GM18873 (cell line): ENCODE results near the gene SELENOP.

Experiments used
- ATAC-seq: cut with Tn5 transposase; IDR thresholded peaks from one replicate; pipeline ENCODE4 v1.9.1; 2021; ENCODE audit warnings: mild to moderate bottlenecking, moderate library complexity, moderate number of reproducible peaks; ENCODE audit not compliant: unreplicated experiment, low FRiP score

The SELENOP gene

DNA sequence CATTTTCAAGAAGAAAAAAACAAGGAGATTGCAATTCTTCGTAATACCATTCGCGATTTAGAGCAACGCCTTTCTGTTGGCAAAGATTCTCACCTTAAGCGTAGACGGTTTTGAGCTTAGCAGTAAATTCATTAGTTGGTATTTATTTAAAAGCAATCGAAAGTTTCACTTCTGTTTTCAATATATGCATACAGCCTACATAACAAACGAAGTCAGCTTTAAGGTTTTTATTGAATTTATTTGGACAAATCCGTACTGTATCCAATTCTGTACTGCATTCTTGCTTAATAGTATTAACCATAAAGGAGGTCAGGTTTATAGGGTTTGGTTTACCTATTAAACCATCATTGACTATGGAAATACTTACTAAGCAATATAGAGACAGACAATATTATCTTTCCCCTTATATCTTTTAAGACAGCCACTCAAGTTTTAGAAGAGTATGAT, 12.0 kb downstream of the SELENOP start:
- ATAC-seq: no peak

DNA sequence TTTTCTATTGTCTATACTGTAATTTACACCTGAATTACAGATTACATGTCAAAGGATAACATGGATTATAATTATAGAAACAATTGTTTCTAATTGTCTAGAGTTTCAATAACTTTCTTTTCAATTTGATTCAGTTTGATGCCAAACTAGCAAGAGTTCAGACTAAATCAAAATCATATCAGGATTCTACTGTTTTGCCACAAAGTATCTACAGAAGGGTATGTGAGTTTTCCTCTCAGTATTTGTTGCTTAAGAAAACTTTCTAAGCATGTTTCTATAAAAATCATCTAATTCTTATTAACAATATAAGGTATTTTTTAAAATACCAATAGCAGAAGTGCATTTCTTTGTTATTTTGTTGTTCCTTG, 12.5 kb downstream of the SELENOP start:
- no peak for ATAC-seq

DNA sequence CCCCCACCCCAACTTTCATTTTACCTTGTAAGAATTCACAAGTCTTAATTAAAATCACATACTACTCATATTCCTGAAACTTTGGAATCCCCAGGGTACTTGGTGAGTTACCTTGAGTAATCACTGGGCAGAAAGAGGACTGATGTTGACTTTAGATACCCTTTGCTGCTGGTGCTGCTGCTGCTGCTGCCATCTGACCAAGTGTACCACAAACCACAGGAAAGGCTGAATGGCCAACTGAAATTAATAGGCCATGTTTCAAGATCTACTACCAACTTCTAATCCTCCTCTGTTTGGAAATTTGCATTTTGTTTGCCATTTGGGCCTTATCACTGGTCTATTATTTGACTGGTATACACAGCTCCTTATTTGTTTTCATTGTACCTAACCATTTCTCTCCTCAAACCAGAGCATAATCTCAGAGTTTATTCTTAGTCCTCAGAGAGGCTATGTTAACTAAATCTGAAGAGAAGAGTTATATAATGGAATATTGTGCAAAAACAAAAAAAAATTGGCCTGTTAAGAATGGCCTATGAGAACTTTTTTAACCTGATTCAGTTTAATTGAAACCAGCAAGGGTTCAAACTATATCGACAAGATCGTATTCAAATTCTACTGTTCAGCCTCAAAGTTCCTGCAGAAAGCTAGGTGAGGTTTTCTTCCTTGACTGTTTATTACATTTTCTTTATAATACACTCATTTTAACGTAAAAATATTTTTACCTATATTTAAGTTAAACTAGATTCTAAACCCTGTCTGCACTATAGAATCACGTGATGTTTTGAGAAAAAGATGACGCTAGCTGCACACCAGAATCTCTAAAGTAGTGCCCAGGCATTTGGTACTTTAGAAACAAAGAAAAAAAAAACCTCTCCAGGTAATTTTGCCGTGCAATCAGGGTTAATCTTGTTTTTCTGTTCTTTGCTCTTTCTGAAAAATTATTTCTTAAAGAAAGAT, 13.1 kb downstream of the SELENOP start:
- no peak for ATAC-seq

DNA sequence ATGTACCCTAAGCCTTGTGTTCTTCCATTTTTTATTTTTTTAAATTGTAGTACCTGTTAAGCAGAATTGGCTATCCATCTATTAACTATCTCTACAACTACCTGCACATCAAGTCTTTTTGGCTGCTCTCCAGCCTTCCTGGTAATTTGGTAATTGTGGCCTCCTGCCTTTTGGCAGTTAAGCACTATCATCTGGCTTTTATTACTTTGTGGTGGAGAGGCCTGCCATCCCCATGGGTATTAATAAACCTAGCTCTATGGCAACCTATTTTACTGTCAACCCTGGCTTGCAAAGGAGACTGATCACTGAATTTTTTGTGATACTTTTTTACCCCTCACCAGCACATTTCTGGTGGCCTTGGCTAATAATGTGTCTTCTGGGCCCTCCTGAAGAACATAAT, 20.5 kb downstream of the SELENOP start:
- ATAC-seq: no peak

DNA sequence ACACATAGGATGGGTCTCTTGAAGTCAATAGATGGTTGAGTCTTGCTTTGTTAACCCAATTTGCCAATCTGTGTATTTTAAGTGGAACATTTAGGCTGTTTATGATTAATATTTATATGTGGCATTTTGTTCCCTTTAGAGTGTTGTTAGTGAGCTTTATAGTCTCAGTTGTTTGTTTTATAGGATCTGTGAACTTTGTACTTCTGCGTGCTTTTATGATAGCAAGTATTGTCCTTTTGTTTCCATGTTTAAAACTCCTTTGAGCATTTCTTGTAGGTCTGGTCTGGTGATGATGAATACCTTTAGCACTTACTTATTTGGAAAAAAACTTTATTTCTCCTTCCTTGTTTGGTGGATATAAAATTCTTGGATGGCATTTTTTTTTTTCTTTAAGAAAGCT, 23.8 kb downstream of the SELENOP start:
- no peak for ATAC-seq

DNA sequence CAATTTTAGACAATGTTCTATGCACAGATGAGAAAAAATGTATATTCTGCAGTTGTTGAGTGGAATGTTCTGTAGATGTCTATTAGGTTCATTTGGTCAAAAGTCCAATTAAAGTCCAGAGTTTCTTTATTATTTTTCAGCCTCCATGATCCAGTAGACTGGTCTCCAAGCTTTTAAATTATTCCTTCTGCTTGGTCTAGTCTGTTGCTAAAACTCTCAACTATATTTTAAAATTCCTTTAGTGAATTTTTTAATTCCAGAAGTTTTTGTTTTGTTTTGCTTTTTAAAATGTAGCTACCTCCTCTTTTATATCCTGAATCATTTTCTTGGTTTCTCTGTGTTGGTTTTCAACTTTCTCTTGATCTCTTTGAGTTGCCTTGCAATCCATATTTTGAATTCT, 24.6 kb downstream of the SELENOP start:
- no peak for ATAC-seq

DNA sequence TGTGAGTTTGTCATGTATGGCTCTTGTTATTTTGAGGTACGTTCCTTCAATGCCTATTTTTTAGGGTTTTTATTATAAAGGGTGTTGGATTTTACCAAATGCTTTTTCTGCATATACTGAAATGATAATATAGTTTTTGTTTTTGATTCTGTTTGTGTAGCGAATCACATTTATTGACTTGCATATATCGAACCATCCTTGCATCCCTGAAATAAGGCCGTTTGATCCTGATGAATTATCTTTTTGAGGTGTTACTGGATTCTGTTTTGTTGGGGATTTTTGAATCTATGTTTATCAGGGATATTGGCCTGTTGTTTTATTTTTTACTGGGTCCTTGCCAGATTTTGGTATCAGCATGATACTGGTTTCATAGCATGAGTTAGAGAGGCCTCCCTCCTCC, 25.9 kb downstream of the SELENOP start:
- ATAC-seq: no peak

DNA sequence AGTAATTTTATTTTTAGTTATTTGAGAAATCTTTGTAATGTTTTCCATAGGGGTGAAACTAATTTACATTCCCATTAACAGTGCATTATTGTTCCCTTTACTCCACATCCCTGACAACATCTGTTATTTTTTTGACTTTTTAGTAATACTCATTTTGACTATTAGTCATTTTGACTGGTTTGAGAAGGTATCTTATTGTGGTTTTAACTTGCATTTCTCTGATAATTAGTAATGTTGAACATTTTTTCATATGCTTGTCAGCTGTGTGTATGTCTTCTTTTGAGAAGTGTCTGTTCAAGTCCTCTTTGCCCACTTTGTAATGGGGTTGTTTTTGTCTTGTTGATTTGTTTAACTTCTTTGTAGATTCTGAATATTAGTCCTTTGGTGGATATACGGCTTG, 27.6 kb downstream of the SELENOP start:
- ATAC-seq: no peak

DNA sequence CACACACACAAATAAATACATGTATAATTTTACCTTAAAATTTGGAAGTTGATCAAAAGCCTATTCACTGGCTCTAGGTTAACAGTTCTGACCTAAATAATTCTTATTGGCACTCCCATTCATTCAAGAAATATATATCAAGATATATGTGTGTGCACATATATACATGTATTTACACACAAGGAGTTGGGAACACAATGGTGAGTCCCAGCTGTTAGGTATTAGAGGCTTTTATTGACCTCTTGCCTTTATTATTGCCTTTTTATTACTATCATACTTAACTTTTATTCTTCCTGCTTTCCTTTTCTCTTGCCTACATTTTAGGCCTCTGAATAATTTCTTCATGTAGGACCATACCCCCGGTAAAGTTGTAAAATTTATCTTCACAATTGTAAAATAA, 30.1 kb downstream of the SELENOP start:
- ATAC-seq: no peak

DNA sequence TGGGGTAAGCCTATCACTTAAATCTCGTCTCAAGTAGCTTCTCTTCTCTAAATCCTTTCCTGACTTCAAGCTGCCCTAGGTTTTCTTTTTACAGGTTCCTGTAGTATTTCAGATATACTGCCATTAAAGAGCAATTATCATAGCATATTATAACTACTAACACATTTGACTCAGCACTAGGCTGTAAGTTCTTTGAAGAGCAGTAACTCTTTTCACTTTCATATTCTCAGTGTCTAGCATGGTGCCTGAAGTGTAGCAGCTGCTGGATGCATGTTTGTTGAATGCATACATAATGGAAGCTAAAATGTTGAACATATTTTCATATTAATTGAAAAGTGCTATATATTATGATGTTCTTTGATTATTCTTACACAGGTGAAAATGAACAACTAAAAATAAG, 32.6 kb downstream of the SELENOP start:
- ATAC-seq: no peak

DNA sequence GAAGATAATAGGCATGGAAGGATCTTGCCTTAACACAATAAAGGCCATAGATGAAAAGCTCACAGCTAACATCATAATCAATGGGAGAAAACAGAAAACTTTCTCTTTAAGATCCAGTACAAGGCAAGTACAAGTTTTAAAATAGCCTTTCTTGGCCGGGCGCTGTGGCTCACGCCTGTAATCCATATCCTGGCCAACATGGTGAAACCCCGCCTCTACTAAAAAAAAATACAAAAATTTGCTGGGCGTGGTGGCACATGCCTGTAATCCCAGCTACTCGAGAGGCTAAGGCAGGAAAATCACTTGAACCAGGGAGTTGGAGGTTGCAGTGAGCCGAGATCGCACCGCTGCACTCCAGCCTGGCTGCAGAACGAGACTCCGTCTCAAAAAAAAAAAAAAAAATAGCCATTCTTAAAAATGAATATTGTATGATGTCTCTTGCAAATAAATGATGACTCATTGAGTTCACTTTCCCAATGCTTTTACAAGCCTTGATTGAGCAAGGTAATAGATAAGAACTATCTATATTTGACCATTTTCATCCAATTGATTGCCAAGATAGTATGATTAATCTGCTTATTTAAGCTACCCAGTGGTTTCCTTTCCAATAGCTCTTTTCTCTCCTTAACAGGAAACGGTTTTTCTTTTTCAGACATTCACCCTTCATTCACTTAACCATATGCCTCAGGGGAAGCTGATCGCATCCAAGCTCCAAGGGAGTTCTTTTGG, 39.3 kb downstream of the SELENOP start:
- ATAC-seq: no peak

DNA sequence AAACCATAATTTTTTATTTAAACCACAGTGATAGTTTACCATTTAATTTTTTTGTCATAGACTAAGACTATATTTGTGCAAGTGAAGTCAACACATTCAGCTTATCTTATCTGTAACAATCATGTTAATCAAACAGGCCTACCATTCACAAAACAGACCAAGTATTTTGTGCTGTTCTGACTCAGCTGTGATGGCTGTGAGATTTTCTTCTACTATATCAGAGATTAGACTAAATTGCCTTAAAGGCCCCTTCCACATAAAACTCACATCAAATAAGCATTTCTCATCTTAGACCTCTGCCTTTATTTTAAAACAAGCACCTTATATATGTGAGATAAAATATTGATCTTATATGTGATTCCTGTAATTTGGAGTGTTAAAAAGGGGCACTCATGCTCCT, 41.7 kb downstream of the SELENOP start:
- no peak for ATAC-seq

DNA sequence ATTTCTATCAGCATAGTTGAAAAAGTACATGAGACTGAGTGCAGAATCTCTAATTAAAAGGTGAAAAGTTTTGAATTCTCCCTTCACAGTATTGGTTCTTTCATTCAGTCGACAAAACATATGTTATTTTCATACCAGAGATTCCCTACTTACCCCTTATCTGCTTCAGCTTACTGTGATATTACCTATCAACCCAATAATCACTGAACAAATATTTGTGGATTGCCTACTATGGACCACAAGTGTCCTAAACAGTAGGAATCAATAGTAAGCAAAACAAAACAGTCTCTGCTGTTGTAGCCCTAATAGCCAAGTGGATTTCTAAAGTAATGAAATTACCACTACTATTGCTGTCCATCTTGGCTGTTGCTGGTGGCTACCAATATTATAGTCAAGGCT, 43.6 kb downstream of the SELENOP start:
- ATAC-seq: no peak

DNA sequence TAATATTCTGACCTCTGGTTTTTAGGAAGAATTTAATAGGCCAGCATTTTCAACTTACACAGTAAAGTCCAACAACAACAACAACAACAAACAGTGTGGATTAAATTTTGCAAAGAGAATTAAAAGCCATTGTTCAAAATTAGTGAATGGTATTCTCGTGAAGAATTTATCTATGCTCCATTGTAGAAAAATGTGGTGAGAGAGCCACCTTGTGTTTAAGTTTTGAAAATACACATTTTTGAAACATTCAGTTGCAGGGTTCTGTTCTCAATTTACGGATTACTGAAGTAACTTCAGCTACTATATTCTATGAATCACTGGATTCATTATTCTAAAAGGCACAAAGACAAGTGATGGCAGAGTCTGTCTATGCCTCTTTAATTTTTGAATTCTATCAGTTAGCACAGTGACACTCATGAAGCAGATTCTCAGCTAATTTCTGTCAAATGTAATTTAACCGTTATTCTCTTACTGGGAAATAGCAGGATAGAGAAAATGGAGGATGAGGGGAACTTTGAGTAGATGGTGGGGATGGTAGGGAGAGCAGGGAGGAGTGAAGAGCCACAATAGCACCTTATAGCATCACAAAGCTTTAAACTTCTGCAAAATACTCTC, 44.1 kb downstream of the SELENOP start:
- peak; percentile 53 for ATAC-seq

DNA sequence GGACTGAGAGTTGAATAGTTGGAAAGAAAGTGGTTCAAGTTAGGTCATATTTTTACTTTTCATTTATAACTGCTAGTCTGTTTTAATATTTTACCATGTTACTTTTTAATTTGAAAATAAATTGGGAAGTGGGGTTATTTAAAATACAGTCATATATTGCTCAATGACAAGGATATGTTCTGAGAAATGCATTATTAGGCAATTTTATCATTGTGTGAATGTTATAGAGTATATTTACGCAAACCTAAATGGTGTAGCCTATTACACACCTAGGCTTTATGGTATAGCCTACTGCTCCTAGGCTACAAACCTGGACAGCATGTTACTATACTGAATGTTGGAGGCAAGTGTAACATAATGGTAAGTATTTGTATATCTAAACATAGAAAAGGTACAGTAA, 49.9 kb downstream of the SELENOP start:
- ATAC-seq: no peak

DNA sequence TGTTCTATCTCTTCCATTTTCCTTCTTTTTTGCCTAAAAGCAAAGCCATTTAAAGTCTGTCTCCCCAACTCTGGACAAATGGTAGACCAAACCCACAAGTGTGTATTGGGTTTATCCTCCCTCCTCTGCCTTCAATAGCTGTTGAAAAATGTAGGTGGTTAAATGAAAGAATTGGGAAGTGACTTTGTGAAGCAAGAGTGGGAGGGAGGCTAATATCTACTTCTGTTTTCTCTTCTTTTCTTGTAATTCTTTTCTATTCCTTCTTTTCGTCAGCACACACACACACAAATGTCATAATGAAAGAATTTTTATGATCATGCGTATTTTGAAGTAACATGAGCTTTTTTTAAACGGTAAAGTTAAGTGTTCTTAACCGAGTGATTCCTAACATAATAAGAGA, 51.3 kb downstream of the SELENOP start:
- ATAC-seq: no peak

DNA sequence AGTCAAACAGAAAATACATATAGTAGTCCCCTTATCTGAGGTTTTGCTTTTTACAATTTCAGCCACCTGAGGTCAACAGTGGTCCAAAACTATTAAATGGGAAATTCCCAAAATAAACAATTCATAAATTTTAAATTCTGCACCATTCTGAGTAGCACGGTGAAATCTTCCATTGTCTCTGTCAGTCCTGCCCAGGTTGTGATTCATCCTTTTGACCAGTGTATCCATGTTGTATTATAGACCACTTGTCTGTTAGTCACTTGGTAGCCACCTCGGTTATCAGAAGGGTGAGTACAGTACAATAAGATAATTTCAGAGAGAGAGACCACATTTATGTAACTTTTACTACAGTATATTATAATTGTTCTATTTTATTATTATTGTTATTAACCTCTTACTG, 52.2 kb downstream of the SELENOP start:
- ATAC-seq: no peak

DNA sequence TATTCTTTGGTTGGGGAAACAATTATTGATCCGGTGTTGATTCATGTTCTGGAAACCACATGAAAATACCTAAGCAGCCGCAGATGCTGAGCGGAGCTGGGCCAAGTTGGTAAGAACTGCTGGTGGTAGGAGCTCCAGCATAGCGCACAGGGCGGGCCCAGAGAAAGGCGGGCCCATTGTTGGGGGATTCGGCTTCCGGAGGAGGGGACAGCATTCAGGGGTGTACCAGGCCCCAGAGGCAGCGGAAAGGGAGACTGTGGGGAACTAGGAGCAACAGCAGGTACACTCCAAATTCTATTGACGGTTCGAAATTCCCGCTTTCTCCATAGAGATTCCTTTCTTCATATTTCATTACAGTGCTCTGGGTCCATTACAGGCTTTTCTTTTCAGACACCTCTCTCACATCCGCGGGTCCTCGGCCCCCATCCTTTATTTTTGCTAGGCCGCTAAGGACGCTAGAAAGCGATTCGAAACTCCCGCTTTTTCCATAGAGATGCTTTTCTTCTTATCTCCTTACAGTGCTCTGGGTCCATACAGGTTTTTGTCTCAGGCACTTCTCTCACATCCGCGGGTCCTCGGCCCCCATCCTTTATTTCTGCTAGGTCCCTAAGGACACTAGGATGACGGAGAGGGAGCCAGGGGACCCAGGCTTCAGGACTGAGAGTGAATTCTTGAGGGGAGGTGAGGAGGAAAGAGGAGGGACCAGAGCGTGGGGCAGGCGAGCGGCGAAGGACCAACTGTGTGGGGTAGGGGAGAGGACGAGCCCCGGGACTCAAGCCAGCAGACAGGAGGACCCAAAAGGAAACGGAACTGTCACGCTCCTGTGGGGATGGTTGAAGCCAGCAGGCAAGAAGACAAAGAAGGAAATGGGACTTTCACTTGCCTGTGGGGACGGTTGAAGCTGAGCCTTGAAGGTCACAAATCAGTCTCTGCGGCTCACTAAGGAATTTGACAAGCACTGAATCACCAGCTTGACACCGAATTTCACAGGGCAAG, 54.8 kb downstream of the SELENOP start, which contains the start of gene CCDC152:
TSS of gene CCDC152 (plus strand) at position 213 of the 996 bp plus-strand sequence. CDS start 2,304 bp downstream, outside the sequence.
- ATAC-seq: peak; percentile 87

DNA sequence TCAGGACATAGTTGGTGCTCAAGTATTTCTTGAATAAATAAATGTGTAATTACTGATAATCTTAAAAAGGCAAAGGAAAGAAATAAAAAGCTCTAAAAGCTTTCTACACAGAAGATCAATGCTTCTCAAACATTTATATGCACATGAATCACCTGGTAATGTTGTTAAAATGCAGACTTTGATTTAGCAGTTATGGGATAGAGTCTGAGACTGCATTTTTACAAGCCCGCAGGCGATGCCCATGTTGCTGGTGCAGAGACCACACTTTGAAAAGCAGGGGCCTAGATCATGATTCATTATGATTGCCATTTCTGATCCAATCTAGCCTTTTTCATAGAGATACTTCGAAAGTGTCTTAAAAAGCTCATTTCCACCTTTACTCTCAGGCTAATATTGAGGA, 58.6 kb downstream of the SELENOP start:
- ATAC-seq: no peak

DNA sequence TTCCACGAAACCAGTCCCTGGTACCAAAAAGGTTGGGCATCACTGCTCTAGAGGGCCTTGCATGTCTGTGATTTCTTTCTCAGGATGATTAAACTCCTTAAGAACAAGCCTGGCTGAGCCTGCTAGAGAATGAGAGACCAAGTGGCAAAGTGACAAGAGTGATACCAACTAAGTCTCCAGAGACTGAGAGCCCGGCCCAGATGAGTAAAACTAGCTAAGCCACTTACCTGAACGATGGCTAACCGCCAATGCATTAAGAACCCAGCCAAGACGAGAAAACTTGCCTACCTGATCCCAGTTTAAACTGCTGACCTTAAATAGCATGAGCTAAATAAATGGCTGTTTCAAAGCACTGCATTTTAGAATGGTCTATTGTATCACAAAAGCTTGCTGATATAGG, 60.6 kb downstream of the SELENOP start:
- ATAC-seq: no peak
